ENCODE results near the gene EGLN3.

- TF ChIP-seq, protein P1, sequence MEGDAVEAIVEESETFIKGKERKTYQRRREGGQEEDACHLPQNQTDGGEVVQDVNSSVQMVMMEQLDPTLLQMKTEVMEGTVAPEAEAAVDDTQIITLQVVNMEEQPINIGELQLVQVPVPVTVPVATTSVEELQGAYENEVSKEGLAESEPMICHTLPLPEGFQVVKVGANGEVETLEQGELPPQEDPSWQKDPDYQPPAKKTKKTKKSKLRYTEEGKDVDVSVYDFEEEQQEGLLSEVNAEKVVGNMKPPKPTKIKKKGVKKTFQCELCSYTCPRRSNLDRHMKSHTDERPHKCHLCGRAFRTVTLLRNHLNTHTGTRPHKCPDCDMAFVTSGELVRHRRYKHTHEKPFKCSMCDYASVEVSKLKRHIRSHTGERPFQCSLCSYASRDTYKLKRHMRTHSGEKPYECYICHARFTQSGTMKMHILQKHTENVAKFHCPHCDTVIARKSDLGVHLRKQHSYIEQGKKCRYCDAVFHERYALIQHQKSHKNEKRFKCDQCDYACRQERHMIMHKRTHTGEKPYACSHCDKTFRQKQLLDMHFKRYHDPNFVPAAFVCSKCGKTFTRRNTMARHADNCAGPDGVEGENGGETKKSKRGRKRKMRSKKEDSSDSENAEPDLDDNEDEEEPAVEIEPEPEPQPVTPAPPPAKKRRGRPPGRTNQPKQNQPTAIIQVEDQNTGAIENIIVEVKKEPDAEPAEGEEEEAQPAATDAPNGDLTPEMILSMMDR (IDR thresholded peaks at IDR 0.05), result no peak
- no peak for TF ChIP-seq POLR2A (IDR thresholded peaks at IDR 0.05)
Measured at GRCh38 chr14:33936391-33936790, 14.5 kb downstream of the EGLN3 start.
